Endometrial microvascular endothelial cells (primary cell): ENCODE data around the gene RUNX2. TPM values are rescaled to one million over a fixed set of nuclear protein-coding genes. Genes with fewer than 3 reads are reported as not detected.

Experiments used
- total RNA-seq: library from RNA; depleted of rRNA; stranded (reverse); fragments of >200 nt; gene quantifications from one replicate; pipeline ENCODE4 v1.2.3, GENCODE V29; 2015; ENCODE audit errors: inconsistent ontology term

RUNX2 gene
- total RNA-seq, 1 donor from 2014 or later, result 0.09 TPM

Other genes with a start within 250 kb of the RUNX2 start
- gene SUPT3H, start 49.6 kb downstream of the RUNX2 start, total RNA-seq, result 6.6 TPM